ENCODE results near the gene ALPK1.
A peak's percentile ranks its signal among the peaks of the same experiment; 100 is the strongest.

ALPK1 gene

GRCh38 chr4:112402098-112402497, 104.9 kb downstream of the ALPK1 start:
- DNase-seq (ENCODE audit: low read depth): no peak
- TF ChIP-seq, protein P1, sequence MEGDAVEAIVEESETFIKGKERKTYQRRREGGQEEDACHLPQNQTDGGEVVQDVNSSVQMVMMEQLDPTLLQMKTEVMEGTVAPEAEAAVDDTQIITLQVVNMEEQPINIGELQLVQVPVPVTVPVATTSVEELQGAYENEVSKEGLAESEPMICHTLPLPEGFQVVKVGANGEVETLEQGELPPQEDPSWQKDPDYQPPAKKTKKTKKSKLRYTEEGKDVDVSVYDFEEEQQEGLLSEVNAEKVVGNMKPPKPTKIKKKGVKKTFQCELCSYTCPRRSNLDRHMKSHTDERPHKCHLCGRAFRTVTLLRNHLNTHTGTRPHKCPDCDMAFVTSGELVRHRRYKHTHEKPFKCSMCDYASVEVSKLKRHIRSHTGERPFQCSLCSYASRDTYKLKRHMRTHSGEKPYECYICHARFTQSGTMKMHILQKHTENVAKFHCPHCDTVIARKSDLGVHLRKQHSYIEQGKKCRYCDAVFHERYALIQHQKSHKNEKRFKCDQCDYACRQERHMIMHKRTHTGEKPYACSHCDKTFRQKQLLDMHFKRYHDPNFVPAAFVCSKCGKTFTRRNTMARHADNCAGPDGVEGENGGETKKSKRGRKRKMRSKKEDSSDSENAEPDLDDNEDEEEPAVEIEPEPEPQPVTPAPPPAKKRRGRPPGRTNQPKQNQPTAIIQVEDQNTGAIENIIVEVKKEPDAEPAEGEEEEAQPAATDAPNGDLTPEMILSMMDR (IDR thresholded peaks at IDR 0.05; ENCODE audit: low read length, missing control alignments): no peak

DNA sequence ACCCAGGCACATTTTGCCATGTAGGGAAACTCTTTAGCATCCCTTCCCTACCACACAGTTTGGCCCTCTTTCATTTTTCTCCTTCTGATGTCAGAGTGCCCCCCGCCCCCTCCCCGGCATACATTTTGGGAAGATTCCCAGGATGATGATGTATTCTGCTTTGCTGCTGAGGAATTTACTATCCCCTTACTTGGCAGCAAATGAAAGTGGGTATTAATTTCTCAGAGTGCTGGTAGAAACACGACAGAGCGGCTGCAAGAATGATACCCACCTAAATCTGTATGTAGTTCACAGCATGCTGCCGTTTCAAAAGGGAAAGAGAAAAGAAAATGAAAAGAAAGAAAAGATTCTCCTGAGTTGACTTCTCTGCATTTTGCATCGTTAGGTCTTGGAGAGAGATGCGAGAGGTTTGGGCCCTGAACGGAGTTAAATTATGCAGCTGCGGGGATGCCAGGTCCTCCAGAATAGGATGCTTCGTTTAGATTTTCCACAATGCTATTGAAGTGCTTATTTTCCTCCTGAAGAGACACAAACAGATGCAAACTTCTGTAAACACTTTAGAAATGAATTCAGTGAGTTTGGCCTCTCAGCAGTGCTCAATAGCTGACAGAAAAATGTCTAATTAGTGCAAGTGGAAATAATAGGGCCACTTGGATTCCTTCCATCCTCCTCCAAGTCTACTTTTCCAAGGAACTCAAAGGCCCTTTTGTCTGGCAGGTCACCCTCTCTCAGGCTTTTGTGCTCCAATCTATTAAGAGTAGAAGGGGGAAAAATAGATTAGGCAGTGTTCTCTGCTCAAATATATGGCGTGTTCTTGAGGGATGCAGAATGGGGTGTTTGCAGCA, 106.2 kb downstream of the ALPK1 start:
- no peak overlapping the region for H3K4me3 ChIP-seq (replicated peaks; ENCODE audit: low read depth, low read length)
- DNase-seq (ENCODE audit: low read depth): peak; percentile 9
- TF ChIP-seq, protein P1 (IDR thresholded peaks at IDR 0.05; ENCODE audit: low read length, missing control alignments): no peak

More at GRCh38 chr4:112402098-112402497, 104.9 kb downstream of the ALPK1 start:
- no peak overlapping the region for H3K4me3 ChIP-seq (replicated peaks; ENCODE audit: low read depth, low read length)

DNA sequence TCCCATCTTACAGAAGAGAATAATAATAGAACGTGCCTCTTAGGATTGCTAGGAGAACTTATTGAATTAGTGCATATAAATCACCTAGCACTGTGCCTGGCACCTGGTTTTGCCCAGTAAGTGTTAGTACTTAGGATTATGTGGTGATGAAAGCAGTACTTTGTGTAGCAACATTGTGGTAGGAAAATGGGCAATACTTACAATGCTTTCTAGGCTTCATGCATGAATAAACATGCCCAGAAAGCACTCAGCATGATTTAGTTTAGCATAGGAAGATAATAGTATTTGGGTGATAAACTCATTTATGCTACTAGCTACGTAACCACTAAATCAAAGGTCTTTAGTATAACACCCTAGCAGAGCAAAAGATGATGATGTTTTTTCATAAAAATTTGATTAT, 113.2 kb downstream of the ALPK1 start:
- TF ChIP-seq, protein P1 (IDR thresholded peaks at IDR 0.05; ENCODE audit: low read length, missing control alignments): no peak
- H3K4me3 ChIP-seq (replicated peaks; ENCODE audit: low read depth, low read length): no peak overlapping the region
- no peak for DNase-seq (ENCODE audit: low read depth)

- H3K4me3 ChIP-seq (replicated peaks; ENCODE audit: low read depth, low read length): no peak overlapping the region
- no peak for DNase-seq (ENCODE audit: low read depth)
- TF ChIP-seq, protein P1 (IDR thresholded peaks at IDR 0.05; ENCODE audit: low read length, missing control alignments): no peak
Measured at GRCh38 chr4:112410804-112411203, 113.6 kb downstream of the ALPK1 start.

GRCh38 chr4:112411781-112412550, 114.8 kb downstream of the ALPK1 start:
- TF ChIP-seq, protein P1 (IDR thresholded peaks at IDR 0.05; ENCODE audit: low read length, missing control alignments): no peak
- H3K4me3 ChIP-seq (replicated peaks; ENCODE audit: low read depth, low read length): no peak overlapping the region

DNA sequence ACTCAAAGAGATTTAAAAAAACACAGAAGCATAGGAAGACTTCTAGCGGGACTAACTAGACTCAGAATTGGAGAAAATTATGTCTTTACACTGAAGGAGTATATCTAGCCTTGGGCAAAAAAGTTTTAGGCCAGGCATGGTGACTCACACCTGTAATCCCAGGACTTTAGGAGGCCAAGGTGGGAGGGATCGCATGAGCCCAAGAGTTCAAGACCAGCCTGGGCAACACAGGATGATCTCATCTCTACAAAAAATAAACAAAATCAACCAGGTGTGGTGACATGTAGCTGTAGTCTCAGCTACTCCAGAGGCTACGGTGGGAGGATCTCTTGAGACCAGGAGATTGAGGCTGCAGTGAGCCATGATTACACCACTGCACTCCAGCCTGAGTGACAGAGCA, 119.3 kb downstream of the ALPK1 start:
- TF ChIP-seq, protein P1 (IDR thresholded peaks at IDR 0.05; ENCODE audit: low read length, missing control alignments): no peak
- no peak overlapping the region for H3K4me3 ChIP-seq (replicated peaks; ENCODE audit: low read depth, low read length)

More at GRCh38 chr4:112411781-112412550, 114.8 kb downstream of the ALPK1 start:
- DNase-seq (ENCODE audit: low read depth): no peak

More for the DNA sequence above, 119.3 kb downstream of the ALPK1 start:
- DNase-seq (ENCODE audit: low read depth): no peak
